Fibroblast of mammary gland (primary cell): ENCODE measurements around the gene B4GALT3.
"Not testable (repeated sequence)": the region's sequence is repeated elsewhere in the genome, so short reads cannot be mapped to it uniquely, and the experiment has no call there.

Source experiments
- DNase-seq: peaks from one replicate; pipeline ENCODE4 v3.0.0-alpha.2; 2010; ENCODE audit warnings: low read depth
- H3K4me3 ChIP-seq: 2 replicates; pipeline ENCODE4 v1.5.1; 2011; ENCODE audit warnings: low read depth, mild to moderate bottlenecking, low read length, moderate library complexity; ENCODE audit not compliant: control insufficient read depth
- TF ChIP-seq, protein P1 (sequence below): conservative IDR thresholded peaks from 2 replicates; pipeline ENCODE4 v1.5.1; 2011; ENCODE audit warnings: low read depth, low read length, inconsistent platforms; ENCODE audit not compliant: control insufficient read depth, insufficient read depth

The B4GALT3 gene

DNA sequence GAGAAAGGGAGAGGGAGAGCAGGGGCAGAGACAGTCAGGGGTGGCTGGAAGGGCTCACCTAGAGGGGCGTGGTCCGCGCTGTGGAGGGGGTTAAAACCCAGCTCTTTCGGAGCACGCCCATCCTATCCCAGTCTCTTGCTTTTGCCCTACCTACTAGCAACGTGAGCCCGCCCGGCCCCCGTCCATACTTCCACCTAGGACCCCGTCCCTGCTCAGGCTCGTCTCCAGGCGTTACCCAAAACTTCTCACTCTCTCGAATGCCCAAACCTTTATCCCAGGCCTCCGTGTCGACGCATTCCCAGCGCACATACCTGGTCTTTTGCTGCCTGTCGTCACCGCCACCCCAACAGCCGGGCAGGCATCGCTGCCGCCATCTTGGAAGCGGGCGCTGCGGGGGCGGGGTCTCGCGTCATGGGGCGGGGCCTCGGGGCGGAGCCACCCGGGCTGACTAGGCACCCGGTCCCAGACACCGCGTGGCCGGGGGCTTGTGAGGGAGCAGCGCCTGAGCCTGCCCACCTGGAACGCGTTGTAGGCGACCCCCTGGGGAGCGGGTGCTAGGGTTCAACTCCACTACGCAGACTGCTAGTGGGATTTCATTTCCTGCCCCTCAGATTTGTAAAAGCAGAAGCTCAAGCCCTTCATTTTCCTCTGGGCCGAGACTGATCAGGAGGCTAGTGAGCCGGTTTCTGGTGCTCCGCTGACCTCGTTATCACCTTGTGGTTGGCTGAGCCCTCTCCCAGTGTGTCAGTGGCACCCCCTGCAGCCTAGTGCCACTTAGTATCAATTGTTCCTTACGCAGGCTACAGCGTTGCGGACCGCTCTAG, at the start of gene B4GALT3:
Gene B4GALT3, minus strand, starts transcription at position 396 of the 824 bp plus-strand sequence. CDS start 1,447 bp downstream, outside the sequence.
- peak; percentile 78 for DNase-seq
- TF ChIP-seq, protein P1, sequence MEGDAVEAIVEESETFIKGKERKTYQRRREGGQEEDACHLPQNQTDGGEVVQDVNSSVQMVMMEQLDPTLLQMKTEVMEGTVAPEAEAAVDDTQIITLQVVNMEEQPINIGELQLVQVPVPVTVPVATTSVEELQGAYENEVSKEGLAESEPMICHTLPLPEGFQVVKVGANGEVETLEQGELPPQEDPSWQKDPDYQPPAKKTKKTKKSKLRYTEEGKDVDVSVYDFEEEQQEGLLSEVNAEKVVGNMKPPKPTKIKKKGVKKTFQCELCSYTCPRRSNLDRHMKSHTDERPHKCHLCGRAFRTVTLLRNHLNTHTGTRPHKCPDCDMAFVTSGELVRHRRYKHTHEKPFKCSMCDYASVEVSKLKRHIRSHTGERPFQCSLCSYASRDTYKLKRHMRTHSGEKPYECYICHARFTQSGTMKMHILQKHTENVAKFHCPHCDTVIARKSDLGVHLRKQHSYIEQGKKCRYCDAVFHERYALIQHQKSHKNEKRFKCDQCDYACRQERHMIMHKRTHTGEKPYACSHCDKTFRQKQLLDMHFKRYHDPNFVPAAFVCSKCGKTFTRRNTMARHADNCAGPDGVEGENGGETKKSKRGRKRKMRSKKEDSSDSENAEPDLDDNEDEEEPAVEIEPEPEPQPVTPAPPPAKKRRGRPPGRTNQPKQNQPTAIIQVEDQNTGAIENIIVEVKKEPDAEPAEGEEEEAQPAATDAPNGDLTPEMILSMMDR = no peak
- peak within 1 kb of the TSS; percentile 96 for H3K4me3 ChIP-seq

DNA sequence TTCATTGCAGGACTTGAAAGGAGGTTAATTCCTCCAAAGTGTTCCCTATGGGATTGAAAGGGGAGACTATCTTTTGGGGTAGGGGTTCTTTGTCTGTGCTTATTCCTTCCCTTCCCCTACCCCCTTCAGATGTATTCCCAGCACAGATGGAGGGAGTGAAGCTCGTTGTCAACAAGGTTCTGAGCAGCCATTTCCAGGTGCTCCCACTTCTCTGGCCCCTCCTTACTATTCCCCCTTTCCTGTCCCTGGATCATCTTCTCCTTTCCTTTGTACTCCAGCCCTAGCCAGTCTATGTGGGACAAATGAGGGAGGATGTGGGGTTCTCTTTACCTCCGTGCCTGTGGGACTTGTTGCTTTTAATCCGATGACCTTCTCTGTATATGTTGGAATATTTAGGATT, 49.5 kb upstream of the B4GALT3 start:
- DNase-seq = no peak
- peak overlapping the region; percentile 99 for H3K4me3 ChIP-seq
- TF ChIP-seq, protein P1 = no peak

DNA sequence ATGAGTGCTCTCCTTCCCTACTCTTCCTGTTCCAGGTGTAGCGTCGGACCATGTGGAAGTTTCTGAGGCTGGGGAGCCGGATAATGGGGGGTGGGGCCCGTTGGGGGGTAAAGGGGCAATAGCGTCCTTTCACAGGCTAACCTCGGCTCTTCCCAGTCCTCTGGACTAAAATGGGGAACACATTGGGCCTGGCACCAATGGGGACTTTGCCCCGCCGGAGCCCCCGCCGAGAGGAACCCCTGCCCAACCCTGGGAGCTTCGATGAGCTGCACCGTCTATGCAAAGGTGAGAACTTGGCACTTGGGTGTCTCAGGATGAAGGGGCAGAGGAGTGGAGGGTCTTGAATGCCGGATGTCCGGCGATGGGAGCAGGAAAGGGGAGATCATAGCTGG, 49.0 kb upstream of the B4GALT3 start:
- no peak for DNase-seq
- peak overlapping the region; percentile 99 for H3K4me3 ChIP-seq
- TF ChIP-seq, protein P1 = no peak

DNA sequence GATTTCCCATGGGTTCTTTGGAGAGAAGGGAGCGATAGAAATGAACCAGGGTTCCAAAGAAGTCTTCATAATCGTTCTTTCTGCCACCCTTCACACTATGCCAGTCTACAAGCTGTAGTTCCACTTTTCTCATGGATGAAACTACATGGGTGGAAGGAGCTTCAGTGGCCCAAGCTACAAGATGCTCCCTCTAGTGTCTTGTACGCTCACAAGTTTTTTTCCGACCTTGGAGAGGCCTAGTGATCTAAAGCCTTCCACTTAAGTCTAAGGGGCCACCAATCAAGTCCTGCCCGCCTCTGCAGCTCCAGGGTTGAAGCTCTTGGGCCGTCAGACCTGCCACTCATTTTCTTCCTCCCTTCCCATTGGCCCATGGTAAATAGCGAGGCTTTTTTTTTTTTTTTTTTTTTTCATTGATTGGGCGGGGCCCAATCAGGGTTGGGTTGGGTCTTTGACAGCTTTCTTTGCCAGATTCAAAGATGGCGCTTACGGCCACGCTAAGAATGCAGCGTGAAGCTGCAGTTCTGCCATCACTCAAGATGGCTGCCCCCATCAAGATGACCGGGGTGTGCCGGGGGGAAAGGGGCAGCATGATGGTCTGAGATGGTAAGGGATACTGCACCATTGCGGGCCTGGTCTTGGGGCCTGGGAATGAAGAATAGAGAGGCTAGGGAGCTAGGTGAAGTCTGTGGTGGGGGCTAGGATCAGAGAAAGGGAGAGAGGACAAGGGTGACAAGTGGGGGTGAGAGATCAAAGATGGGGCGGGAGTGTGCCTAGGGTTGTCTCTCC, 48.4 kb upstream of the B4GALT3 start, which contains the start of gene TOMM40L:
Gene TOMM40L, plus strand, starts transcription at position 527 of the 786 bp plus-strand sequence. CDS start 430 bp downstream, outside the sequence.
- peak; percentile 100 for DNase-seq
- TF ChIP-seq, protein P1 = peak; percentile 76
- peak within 1 kb of the TSS; percentile 99 for H3K4me3 ChIP-seq

DNA sequence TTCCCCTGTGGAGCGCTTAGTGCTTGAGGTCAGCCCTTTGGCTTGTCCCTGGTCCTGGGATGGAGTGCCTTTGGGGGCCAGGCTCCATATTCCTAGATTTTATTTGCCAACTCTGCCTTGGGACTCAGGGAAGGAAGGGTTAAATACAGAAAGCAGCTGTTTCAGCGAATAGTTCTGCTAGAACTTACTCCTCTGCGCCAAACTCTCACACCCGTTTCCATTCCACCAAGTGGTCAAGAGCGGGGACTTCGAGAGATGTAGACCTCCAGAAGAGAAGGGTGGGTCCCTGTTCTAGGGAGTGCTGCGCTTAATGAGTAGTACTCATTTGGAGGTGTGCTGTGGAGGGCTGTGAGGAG, 47.8 kb upstream of the B4GALT3 start:
- TF ChIP-seq, protein P1 = no peak
- H3K4me3 ChIP-seq = no peak overlapping the region

DNA sequence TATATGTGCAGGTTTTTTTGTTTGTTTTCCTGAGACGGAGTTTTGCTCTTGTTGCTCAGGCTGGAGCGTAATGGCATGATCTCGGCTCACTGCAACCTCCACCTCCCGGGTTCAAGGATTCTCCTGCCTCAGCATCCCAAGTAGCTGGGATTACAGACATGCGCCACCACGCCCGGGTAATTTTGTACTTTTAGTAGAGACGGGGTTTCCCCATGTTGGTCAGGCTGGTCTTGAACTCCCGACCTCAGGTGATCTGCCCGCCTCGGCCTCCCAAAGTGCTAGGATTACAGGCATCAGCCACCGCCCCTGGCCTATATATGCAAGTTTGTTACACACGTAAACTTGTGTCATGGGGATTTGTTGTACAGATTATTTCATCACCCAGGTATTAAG, 47.4 kb upstream of the B4GALT3 start:
- not testable (repeated sequence) for DNase-seq, H3K4me3 ChIP-seq

More for the DNA sequence above, 47.8 kb upstream of the B4GALT3 start:
- DNase-seq = no peak
